HG02623 (cell line): ENCODE results near the gene SERPING1.
"Not testable (repeated sequence)": the region's sequence is repeated elsewhere in the genome, so short reads cannot be mapped to it uniquely, and the experiment has no call there.

ENCODE experiments used
- ATAC-seq: cut with Tn5 transposase; IDR thresholded peaks from one replicate; pipeline ENCODE4 v1.9.1; 2021; ENCODE audit warnings: moderate library complexity; ENCODE audit not compliant: unreplicated experiment

SERPING1 gene

DNA sequence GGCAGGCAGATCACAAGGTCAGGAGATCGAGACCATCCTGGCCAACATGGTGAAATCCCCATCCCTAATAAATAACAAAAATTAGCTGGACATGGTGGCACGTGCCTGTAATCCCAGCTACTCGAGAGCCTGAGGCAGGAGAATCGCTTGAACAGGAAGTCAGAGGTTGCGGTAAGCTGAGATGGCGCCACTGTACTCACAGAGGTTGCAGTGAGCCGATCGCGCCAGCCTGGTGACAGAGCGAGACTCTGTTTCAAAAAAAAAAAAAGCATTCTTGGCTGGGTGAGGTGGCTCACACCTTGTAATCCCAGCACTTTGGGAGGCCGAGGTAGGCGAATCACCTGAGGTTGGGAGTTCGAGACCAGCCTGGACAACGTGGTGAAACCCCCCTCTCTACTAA, 54.7 kb downstream of the SERPING1 start:
- not testable (repeated sequence) for ATAC-seq

GRCh38 chr11:57652662-57653061, 55.2 kb downstream of the SERPING1 start:
- ATAC-seq, result no peak

DNA sequence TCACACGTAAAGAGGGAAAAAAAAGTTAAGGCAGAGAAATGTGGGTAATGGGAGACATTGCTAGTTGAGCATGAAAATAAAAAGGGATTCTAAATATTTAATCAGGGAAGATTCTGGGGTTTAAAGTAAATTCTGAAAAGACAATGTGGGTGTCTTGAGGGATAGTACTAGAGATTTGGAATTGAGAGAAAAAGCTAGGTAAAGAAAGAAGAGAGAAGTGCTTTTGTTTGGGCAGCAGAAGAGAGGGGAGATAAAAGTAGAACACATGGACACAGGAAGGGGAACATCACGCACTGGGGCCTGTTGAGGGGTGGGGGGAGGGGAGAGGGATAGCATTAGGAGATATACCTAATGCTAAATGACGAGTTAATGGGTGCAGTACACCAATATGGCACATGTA, 55.7 kb downstream of the SERPING1 start:
- ATAC-seq, result no peak

DNA sequence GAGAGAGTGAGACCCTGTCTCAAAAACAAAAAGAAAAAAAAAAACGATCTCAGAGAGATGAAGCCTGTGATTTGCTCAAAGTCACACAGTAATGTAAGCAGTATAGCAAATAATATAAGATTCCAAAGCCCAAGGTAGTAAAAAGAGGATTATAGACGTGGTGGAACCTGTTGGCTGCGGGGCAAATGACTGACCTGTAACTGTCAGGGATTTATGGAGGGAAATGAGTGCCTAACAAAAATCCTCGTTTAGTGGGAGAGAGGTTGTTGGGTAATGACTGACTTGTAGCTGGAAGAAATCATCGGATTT, 59.4 kb downstream of the SERPING1 start:
- no peak for ATAC-seq

DNA sequence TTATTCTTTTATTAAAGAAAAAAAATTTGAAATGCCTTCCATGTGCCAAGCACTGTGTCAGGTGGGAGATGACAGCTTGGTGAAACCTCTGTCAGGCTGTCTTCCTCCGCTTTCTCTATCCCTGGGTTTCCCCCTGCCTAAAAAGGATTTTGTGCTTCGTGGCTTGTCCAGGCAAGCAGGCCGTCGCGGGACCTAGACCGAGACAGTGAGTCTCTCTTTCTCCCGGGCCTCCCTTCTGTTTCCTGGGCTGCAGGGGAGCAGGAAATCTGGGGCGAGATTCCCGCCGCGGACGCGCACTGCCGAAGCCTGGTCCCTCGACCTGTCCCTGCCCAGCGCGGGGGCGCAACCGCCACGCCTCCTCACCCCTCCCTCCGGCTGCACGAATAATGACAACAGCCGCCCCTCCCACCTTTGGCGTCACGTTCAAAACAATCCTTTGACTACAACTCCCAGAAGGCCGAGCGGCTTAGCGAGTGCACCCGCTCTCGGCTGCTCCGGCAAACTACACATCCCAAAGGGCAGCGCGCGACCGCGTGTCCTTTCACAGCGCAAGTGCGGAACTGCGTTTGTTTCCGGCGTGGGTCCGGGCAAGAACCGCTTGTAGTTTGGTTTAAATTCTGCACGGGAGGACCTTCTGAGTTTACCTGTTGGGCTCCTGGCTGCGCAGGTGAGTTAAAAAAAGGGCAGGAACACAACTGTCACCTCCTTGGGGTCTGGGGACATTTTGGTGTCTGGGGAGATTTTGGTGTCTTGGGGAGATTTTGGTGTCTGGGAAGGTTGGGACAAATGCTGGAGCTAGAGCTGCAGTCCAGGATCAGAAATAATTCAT, 59.9 kb downstream of the SERPING1 start, which contains the start of gene CLP1:
Gene CLP1 (plus strand): TSS at position 569 of the 829 bp plus-strand sequence. CDS start 1,715 bp downstream, outside the sequence.
- peak; percentile 99 for ATAC-seq

DNA sequence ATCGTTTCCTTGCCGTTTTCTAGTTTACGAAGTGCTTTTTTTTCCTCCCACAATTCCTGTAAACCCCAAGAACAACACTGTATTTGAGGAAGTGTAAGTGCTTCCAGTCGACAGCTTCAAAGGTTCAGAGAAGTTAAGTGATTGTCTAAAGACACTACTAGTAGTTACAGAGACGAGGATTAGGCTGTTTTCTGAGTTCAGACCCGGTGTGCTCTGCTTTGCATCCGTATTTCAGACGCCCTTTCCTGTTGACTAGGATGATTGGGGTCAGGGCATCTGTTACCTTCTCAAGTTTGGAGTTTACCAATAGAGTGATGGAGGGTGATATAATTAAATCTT, 60.5 kb downstream of the SERPING1 start:
- ATAC-seq, result no peak

DNA sequence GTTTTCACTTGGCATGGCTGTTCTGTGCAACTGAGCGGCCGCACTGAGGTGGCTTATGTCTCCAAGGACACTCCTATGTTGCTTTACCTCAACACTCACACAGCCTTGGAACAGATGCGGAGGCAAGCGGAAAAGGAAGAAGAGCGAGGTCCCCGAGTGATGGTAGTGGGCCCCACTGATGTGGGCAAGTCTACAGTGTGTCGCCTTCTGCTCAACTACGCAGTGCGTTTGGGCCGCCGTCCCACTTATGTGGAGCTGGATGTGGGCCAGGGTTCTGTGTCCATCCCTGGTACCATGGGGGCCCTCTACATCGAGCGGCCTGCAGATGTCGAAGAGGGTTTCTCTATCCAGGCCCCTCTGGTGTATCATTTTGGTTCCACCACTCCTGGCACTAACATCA, 62.2 kb downstream of the SERPING1 start:
- ATAC-seq, result no peak

DNA sequence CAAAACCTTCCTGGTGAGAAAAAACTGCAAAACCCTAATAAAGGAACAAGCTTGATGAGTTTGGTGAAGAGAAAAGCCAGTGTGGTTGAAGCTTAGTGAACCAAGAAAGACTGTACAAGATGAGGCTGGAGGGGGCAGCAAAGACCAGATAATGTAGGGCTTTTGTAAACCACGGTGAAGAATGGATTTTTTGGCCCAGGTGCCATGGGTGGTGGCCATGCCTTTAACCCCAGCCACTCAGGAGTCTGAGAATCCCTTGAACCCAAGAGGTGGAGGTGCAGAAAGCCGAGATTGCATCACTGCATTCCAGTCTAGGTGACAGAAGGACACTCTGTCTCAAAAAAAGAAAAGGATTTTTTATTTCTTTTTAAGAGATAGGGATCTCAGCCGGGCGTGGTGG, 65.4 kb downstream of the SERPING1 start:
- ATAC-seq, result no peak

GRCh38 chr11:57663975-57664374, 66.5 kb downstream of the SERPING1 start:
- no peak for ATAC-seq
